ENCODE data around the gene RNF207. TPM values are rescaled to one million over a fixed set of nuclear protein-coding genes. Genes with fewer than 3 reads are reported as not detected.

Gene RNF207
- total and polyA plus RNA-seq, 2 of the 13 experiments (the other 11 are each of a cell fraction or from before 2014, with no cell fraction given) = 9.8 to 15.9 TPM

GRCh38 chr1:6166655-6167390 lies 39.1 kb upstream of the RNF207 start:
- H3K27ac ChIP-seq (ENCODE audit: extremely low read length, insufficient read depth, low read length) = no peak overlapping the region
- CTCF ChIA-PET (ENCODE audit: low intra/inter-chr PET ratio, low total read pairs) = no interaction called here
- H3K9me3 ChIP-seq (ENCODE audit: low read length) = no peaks in the 10 kb centered on the region
- FAIRE-seq = no peak
- H3K36me3 ChIP-seq (replicated peaks in 1 of 2; ENCODE audit: control insufficient read depth in 1 of 2, insufficient read depth in 2 of 2, low read length in 2 of 2) = no peaks in the 10 kb centered on the region
- peaks cover 9% of the 10 kb centered on the region; the same call in 1 of the 2 replicates for H3K4me1 ChIP-seq (ENCODE audit: insufficient read depth, low read length)
- H2AFZ ChIP-seq (ENCODE audit: low read length) = no peak overlapping the region
- in situ Hi-C loops (cut with HindIII; ENCODE audit: extremely low pct_ligation_motif_present, low pct_unique_long_range_greater_than_20kb) (no loop called here), intact Hi-C loops (cut with micrococcal nuclease; ENCODE audit: unreplicated experiment) (no loop called here)
- H3K79me2 ChIP-seq (ENCODE audit: insufficient read depth, low read length) = no peaks in the 10 kb centered on the region
- WGBS (ENCODE audit: low lambda C conversion rate) = 14% methylated on average over 7 of the region's 19 CpGs
- H4K20me1 ChIP-seq (ENCODE audit: insufficient read depth, low read length) = peaks cover 12% of the 10 kb centered on the region; the same call in 1 of the 2 replicates
- peaks cover 22 to 95% of the 10 kb centered on the region in 2 experiments for H3K27me3 ChIP-seq (ENCODE audit: control insufficient read depth in 1 of 2, insufficient read depth in 2 of 2, low read length in 2 of 2)
- no peak overlapping the region for H3K9ac ChIP-seq (ENCODE audit: insufficient read depth, low read depth, low read length)
- POLR2A ChIA-PET = no interaction called here
- no peak overlapping the region for H3K4me2 ChIP-seq (ENCODE audit: low read depth, low read length)
- DNase-seq (ENCODE audit: low spot score) = no peak
- BruUV-seq (replicated peaks) = no TSS peak
- ATAC-seq = no peak
- no peak for TF ChIP-seq ZNF629 (CRISPR knock-in tag; conservative IDR thresholded peaks at IDR 0.05)
- TF ChIP-seq REL (CRISPR knock-in tag; conservative IDR thresholded peaks at IDR 0.05) = no peak
- TF ChIP-seq HDAC2 (CRISPR knock-in tag; IDR thresholded peaks at IDR 0.05) = no peak
- no peak for TF ChIP-seq HOXA9 (CRISPR knock-in tag; IDR thresholded peaks at IDR 0.05; ENCODE audit: borderline replicate concordance)
- no peak for TF ChIP-seq ZEB1 (IDR thresholded peaks at IDR 0.05; ENCODE audit: insufficient replicate concordance, low read depth)
- TF ChIP-seq FOXK1 (CRISPR knock-in tag; IDR thresholded peaks at IDR 0.05; ENCODE audit: borderline replicate concordance, low read depth) = no peak
- TF ChIP-seq KLF9 (CRISPR knock-in tag; IDR thresholded peaks at IDR 0.05; ENCODE audit: low read depth) = no peak
- TF ChIP-seq ZNF101 (CRISPR knock-in tag; IDR thresholded peaks at IDR 0.05; ENCODE audit: borderline replicate concordance, low read depth) = no peak
- TF ChIP-seq MED1 (CRISPR knock-in tag; IDR thresholded peaks at IDR 0.05) = no peak
- TF ChIP-seq MXD4 (CRISPR knock-in tag; IDR thresholded peaks at IDR 0.05) = no peak
- TF ChIP-seq HHEX (CRISPR knock-in tag; IDR thresholded peaks at IDR 0.05) = no peak
- no peak for TF ChIP-seq ZFX (CRISPR knock-in tag; IDR thresholded peaks at IDR 0.05; ENCODE audit: low read depth)
- TF ChIP-seq ZNF790 (CRISPR knock-in tag; IDR thresholded peaks at IDR 0.05; ENCODE audit: borderline replicate concordance) = no peak
- H3K4me3 ChIP-seq (replicated peaks in 1 of 3; ENCODE audit: insufficient read depth in 1 of 3, low read depth in 2 of 3, low read length in 3 of 3) = no peak overlapping the region
